Measurements from ENCODE around the gene S100G.

DNA sequence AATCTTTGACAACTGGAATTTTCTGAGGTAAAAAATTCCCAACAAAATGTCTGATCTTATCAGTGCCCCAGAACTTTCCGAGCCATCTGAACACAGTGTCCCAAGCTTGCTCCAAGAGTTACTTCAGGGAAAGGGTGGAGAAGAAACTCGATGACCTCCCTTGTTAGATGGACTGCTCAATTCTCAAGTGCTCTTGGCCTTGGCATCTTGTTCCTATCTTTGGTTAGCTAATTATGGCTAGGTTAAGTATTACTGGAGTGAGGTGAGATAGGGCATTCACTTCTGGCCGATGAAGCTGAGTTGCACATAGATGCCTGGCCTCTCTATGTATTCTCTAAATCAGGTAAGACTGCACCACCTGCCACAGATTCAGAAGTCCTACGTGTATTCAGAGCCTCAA, 9.1 kb upstream of the S100G start:
- TF ChIP-seq, protein P1, sequence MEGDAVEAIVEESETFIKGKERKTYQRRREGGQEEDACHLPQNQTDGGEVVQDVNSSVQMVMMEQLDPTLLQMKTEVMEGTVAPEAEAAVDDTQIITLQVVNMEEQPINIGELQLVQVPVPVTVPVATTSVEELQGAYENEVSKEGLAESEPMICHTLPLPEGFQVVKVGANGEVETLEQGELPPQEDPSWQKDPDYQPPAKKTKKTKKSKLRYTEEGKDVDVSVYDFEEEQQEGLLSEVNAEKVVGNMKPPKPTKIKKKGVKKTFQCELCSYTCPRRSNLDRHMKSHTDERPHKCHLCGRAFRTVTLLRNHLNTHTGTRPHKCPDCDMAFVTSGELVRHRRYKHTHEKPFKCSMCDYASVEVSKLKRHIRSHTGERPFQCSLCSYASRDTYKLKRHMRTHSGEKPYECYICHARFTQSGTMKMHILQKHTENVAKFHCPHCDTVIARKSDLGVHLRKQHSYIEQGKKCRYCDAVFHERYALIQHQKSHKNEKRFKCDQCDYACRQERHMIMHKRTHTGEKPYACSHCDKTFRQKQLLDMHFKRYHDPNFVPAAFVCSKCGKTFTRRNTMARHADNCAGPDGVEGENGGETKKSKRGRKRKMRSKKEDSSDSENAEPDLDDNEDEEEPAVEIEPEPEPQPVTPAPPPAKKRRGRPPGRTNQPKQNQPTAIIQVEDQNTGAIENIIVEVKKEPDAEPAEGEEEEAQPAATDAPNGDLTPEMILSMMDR (IDR thresholded peaks at IDR 0.05), result no peak
- TF ChIP-seq EP300 (IDR thresholded peaks at IDR 0.05), result no peak
